SU-DHL-6 (cell line): ENCODE results near the gene ZNF830.

ENCODE experiments used
- H2AFZ ChIP-seq: fragments of 200-600 bp; sonication (generic); 2 replicates; pipeline ENCODE4 v1.6.1; 2014; ENCODE audit warnings: low read depth, mild to moderate bottlenecking, moderate library complexity, mixed read lengths, antibody characterized with exemption, low read length; ENCODE audit not compliant: severe bottlenecking
- H3F3A ChIP-seq: fragments of 200-600 bp; shearing (Covaris generic); 2 replicates; pipeline ENCODE4 v1.6.0; 2016; ENCODE audit warnings: antibody characterized with exemption, mild to moderate bottlenecking; ENCODE audit not compliant: insufficient read depth
- H3K27ac ChIP-seq: fragments of 200-600 bp; sonication (generic); 2 replicates; pipeline ENCODE4 v1.5.1; 2016; ENCODE audit warnings: low read depth, mild to moderate bottlenecking, low read length, moderate library complexity, mixed read lengths
- H3K27me3 ChIP-seq: fragments of 200-600 bp; sonication (generic), shearing (Covaris generic); 2 replicates; pipeline ENCODE4 v1.6.0; 2014; ENCODE audit warnings: mild to moderate bottlenecking, low read length
- H3K36me3 ChIP-seq: fragments of 200-600 bp; sonication (generic); 2 replicates; pipeline ENCODE4 v1.6.1; 2014; ENCODE audit warnings: mild to moderate bottlenecking, low read length, mixed read lengths
- H3K4me2 ChIP-seq: fragments of 300-600, 200-600 bp; shearing (Covaris generic), sonication (generic); 2 replicates; pipeline ENCODE4 v1.6.0; 2014; ENCODE audit warnings: low read length, low read depth, mild to moderate bottlenecking; ENCODE audit not compliant: poor library complexity, severe bottlenecking
- H3K4me3 ChIP-seq: fragments of 200-600 bp; sonication (generic); 2 replicates; pipeline ENCODE4 v1.5.1; 2014; ENCODE audit warnings: antibody characterized with exemption, low read length, mild to moderate bottlenecking, mixed read lengths; ENCODE audit not compliant: insufficient read depth, poor library complexity, severe bottlenecking
- H3K79me2 ChIP-seq: fragments of 200-600 bp; sonication (generic); 2 replicates; pipeline ENCODE4 v1.6.1; 2014; ENCODE audit warnings: mild to moderate bottlenecking, low read length, moderate library complexity; ENCODE audit not compliant: insufficient read depth
- H3K9ac ChIP-seq: fragments of 200-600 bp; sonication (generic); 2 replicates; pipeline ENCODE4 v1.7.0; 2014; ENCODE audit warnings: mild to moderate bottlenecking, low read length
- H3K9me2 ChIP-seq: fragments of 200-600 bp; sonication (generic); replicated peaks from 2 replicates; pipeline ENCODE4 v1.6.1; 2014; ENCODE audit warnings: low read length; ENCODE audit not compliant: insufficient read depth
- H3K9me3 ChIP-seq: fragments of 200-600 bp; sonication (generic); 2 replicates; pipeline ENCODE4 v1.6.1; 2014; ENCODE audit warnings: low read length, mixed read lengths; ENCODE audit not compliant: insufficient read depth
- H4K20me1 ChIP-seq: fragments of 200-600 bp; sonication (generic); 2 replicates; pipeline ENCODE4 v1.6.1; 2014; ENCODE audit warnings: low read depth, mild to moderate bottlenecking, antibody characterized with exemption, low read length, moderate library complexity, mixed read lengths
- EZH2phosphoT487 ChIP-seq: fragments of 200-600 bp; sonication (generic), shearing (Covaris generic); conservative IDR thresholded peaks from 2 replicates; pipeline ENCODE4 v1.6.1; 2018; ENCODE audit warnings: mild to moderate bottlenecking, antibody characterized with exemption, low read length, moderate library complexity, mixed read lengths
- TF ChIP-seq, protein P1 (sequence below): fragments of 200-600 bp; sonication (generic); IDR thresholded peaks from one replicate; pipeline ENCODE4 v1.5.1; 2017; ENCODE audit warnings: antibody characterized with exemption, mild to moderate bottlenecking, low read length, moderate library complexity; ENCODE audit not compliant: insufficient read depth, poor library complexity, severe bottlenecking

ZNF830 gene

GRCh38 chr17:35006345-35006744, 45.0 kb downstream of the ZNF830 start:
- no peaks in the 10 kb centered on the region for H3K9me2 ChIP-seq
- H3K9ac ChIP-seq = no peak overlapping the region
- no peaks in the 10 kb centered on the region for H3K36me3 ChIP-seq
- H3K9me3 ChIP-seq = no peaks in the 10 kb centered on the region
- no peak overlapping the region for H3K27ac ChIP-seq
- no peak overlapping the region for H3K4me3 ChIP-seq
- no peaks in the 10 kb centered on the region for H3K79me2 ChIP-seq
- no peak overlapping the region for H2AFZ ChIP-seq
- no peaks in the 10 kb centered on the region for H3K27me3 ChIP-seq
- TF ChIP-seq, protein P1, sequence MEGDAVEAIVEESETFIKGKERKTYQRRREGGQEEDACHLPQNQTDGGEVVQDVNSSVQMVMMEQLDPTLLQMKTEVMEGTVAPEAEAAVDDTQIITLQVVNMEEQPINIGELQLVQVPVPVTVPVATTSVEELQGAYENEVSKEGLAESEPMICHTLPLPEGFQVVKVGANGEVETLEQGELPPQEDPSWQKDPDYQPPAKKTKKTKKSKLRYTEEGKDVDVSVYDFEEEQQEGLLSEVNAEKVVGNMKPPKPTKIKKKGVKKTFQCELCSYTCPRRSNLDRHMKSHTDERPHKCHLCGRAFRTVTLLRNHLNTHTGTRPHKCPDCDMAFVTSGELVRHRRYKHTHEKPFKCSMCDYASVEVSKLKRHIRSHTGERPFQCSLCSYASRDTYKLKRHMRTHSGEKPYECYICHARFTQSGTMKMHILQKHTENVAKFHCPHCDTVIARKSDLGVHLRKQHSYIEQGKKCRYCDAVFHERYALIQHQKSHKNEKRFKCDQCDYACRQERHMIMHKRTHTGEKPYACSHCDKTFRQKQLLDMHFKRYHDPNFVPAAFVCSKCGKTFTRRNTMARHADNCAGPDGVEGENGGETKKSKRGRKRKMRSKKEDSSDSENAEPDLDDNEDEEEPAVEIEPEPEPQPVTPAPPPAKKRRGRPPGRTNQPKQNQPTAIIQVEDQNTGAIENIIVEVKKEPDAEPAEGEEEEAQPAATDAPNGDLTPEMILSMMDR = no peak
- no peak for TF ChIP-seq EZH2phosphoT487
- H3F3A ChIP-seq = no peaks in the 10 kb centered on the region
- no peaks in the 10 kb centered on the region for H4K20me1 ChIP-seq
- H3K4me2 ChIP-seq = no peak overlapping the region

DNA sequence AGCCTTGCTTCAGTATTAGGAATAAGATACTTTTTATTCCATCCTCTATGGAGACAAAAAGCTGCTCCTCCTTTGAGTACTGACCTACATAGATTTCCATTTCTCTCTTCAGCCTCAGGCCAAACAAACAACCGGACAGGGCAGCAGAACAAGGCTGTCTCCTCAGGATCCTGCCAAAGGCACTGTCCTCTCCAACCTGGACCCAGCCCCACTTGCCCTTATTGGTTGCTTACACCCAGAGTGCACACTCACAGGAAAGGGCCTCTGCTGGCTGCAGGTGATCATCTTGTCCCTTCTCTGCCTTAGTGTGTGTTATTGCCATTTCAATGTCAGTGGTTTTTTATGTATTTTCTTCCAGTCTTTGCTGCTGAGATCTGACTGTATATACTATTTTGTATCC, 45.6 kb downstream of the ZNF830 start:
- no peaks in the 10 kb centered on the region for H3K27me3 ChIP-seq
- H3K9ac ChIP-seq = no peak overlapping the region
- no peak overlapping the region for H3K27ac ChIP-seq
- no peaks in the 10 kb centered on the region for H4K20me1 ChIP-seq
- no peaks in the 10 kb centered on the region for H3K9me3 ChIP-seq
- no peaks in the 10 kb centered on the region for H3K36me3 ChIP-seq
- TF ChIP-seq EZH2phosphoT487 = no peak
- TF ChIP-seq, protein P1 = no peak
- no peaks in the 10 kb centered on the region for H3K9me2 ChIP-seq
- H3K79me2 ChIP-seq = no peaks in the 10 kb centered on the region
- H3K4me2 ChIP-seq = no peak overlapping the region
- H3F3A ChIP-seq = no peaks in the 10 kb centered on the region
- no peak overlapping the region for H2AFZ ChIP-seq
- no peak overlapping the region for H3K4me3 ChIP-seq

- no peak for TF ChIP-seq EZH2phosphoT487
- TF ChIP-seq, protein P1 = no peak
- Histone ChIP-seq H2AFZ (no peak overlapping the region), H3K4me3 (no peak overlapping the region), H3K9me3 (no peaks in the 10 kb centered on the region), H3K9me2 (no peaks in the 10 kb centered on the region), H3F3A (no peaks in the 10 kb centered on the region), H3K9ac (no peak overlapping the region), H3K4me2 (no peak overlapping the region), H3K27me3 (no peaks in the 10 kb centered on the region), H3K27ac (no peak overlapping the region), H4K20me1 (no peaks in the 10 kb centered on the region), H3K36me3 (no peaks in the 10 kb centered on the region), H3K79me2 (no peaks in the 10 kb centered on the region)
These were observed 48.8 kb downstream of the ZNF830 start for GRCh38 chr17:35010093-35010492.
